Body of pancreas (tissue), 4 donors: Measurements from ENCODE around the gene C5orf15.

Experiments
- POLR2A ChIP-seq, 3 donors: fragments of 450-650 bp; IDR thresholded peaks; one replicate each; pipeline ENCODE4 v1.6.1; 2016; ENCODE audit warnings: antibody characterized with exemption in 3 of 3, mild to moderate bottlenecking in 2 of 3
- TF ChIP-seq, protein P1 (sequence below), 7 experiments: fragments of 450-650 bp in 4 of 7; fragments of 200-600 bp in 3 of 7; sonication (generic) in 3 of 7; IDR thresholded peaks; one replicate each; pipeline ENCODE4 v1.5.1; 2016 to 2019; ENCODE audit warnings: antibody characterized with exemption in 7 of 7

DNA sequence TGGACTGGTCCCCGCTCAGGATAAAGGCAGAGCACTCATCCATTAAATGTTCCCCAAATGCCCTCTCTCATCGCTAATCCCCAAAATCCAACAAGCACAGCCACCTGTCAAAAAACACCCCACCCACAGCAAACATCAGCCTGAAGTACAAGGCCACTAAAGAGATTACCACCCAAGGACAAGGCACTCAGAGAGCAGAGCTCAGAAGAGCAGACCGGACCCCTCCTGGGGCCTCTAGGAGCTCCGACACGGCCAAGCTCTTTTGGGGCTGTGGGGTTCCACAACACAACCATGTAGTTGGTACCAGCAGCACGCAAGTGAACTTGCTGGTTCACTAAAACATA is 26.5 kb upstream of the C5orf15 start:
- TF ChIP-seq, protein P1, sequence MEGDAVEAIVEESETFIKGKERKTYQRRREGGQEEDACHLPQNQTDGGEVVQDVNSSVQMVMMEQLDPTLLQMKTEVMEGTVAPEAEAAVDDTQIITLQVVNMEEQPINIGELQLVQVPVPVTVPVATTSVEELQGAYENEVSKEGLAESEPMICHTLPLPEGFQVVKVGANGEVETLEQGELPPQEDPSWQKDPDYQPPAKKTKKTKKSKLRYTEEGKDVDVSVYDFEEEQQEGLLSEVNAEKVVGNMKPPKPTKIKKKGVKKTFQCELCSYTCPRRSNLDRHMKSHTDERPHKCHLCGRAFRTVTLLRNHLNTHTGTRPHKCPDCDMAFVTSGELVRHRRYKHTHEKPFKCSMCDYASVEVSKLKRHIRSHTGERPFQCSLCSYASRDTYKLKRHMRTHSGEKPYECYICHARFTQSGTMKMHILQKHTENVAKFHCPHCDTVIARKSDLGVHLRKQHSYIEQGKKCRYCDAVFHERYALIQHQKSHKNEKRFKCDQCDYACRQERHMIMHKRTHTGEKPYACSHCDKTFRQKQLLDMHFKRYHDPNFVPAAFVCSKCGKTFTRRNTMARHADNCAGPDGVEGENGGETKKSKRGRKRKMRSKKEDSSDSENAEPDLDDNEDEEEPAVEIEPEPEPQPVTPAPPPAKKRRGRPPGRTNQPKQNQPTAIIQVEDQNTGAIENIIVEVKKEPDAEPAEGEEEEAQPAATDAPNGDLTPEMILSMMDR (IDR thresholded peaks at IDR 0.05) = no peak
- TF ChIP-seq POLR2A (IDR thresholded peaks at IDR 0.05) = no peak
